Loucy (cell line): Measurements from ENCODE around the gene RALGPS2.

ENCODE experiments used
- H2AFZ ChIP-seq: fragments of 200-600 bp; sonication (generic); 2 replicates; pipeline ENCODE4 v1.6.0; 2016; ENCODE audit warnings: antibody characterized with exemption, mild to moderate bottlenecking, low read length, moderate library complexity
- H3F3A ChIP-seq: fragments of 200-600 bp; 2 replicates; pipeline ENCODE4 v1.6.0; 2016; ENCODE audit warnings: antibody characterized with exemption, low read depth, mild to moderate bottlenecking
- H3K27me3 ChIP-seq: fragments of 200-600 bp; sonication (generic); 2 replicates; pipeline ENCODE4 v1.6.1; 2014; ENCODE audit warnings: low read length, mild to moderate bottlenecking; ENCODE audit not compliant: insufficient read depth, poor library complexity, severe bottlenecking
- H3K36me3 ChIP-seq: fragments of 200-600 bp; sonication (generic); 2 replicates; pipeline ENCODE4 v1.6.1; 2016; ENCODE audit warnings: low read length; ENCODE audit not compliant: insufficient read depth
- H3K4me1 ChIP-seq: fragments of 200-600 bp; sonication (generic); 2 replicates; pipeline ENCODE4 v1.5.1; 2014; ENCODE audit warnings: low read length, mild to moderate bottlenecking; ENCODE audit not compliant: insufficient read depth, poor library complexity, severe bottlenecking
- H3K4me2 ChIP-seq: fragments of 200-600 bp; sonication (generic); 2 replicates; pipeline ENCODE4 v1.6.0; 2014; ENCODE audit warnings: antibody characterized with exemption, low read length, low read depth, mild to moderate bottlenecking; ENCODE audit not compliant: poor library complexity, severe bottlenecking
- H3K4me3 ChIP-seq: fragments of 200-600 bp; sonication (generic); 2 replicates; pipeline ENCODE4 v1.5.1; 2014; ENCODE audit warnings: low read length, mild to moderate bottlenecking, mixed read lengths; ENCODE audit not compliant: poor library complexity, severe bottlenecking
- H3K79me2 ChIP-seq: fragments of 200-600 bp; sonication (generic); 2 replicates; pipeline ENCODE4 v1.6.1; 2014; ENCODE audit warnings: low read length; ENCODE audit not compliant: insufficient read depth
- H3K9ac ChIP-seq: fragments of 200-600 bp; sonication (generic); 2 replicates; pipeline ENCODE4 v1.6.0; 2014; ENCODE audit warnings: mild to moderate bottlenecking, low read depth, low read length, moderate library complexity; ENCODE audit not compliant: poor library complexity, severe bottlenecking
- H3K9me2 ChIP-seq: fragments of 200-600 bp; sonication (generic); replicated peaks from 2 replicates; pipeline ENCODE4 v1.6.1; 2016; ENCODE audit warnings: low read depth, low read length, mixed read lengths
- H3K9me3 ChIP-seq: fragments of 200-600 bp; sonication (generic); 2 replicates; pipeline ENCODE4 v1.6.1; 2014; ENCODE audit warnings: mild to moderate bottlenecking, antibody characterized with exemption, low read length, low read depth; ENCODE audit not compliant: insufficient read depth
- H4K20me1 ChIP-seq: fragments of 200-600 bp; sonication (generic); 2 replicates; pipeline ENCODE4 v1.6.0; 2014; ENCODE audit warnings: antibody characterized with exemption, low read length, mild to moderate bottlenecking; ENCODE audit not compliant: insufficient read depth, poor library complexity, severe bottlenecking
- CTCF ChIP-seq: fragments of 200-600 bp; sonication (generic); conservative IDR thresholded peaks from 2 replicates; pipeline ENCODE4 v1.5.1; 2014; ENCODE audit warnings: mild to moderate bottlenecking, antibody characterized with exemption, low read length
- EZH2phosphoT487 ChIP-seq: fragments of 200-600 bp; IDR thresholded peaks from 2 replicates; pipeline ENCODE4 v1.6.1; 2018; ENCODE audit warnings: antibody characterized with exemption, mild to moderate bottlenecking, moderate library complexity, borderline replicate concordance

The RALGPS2 gene

DNA sequence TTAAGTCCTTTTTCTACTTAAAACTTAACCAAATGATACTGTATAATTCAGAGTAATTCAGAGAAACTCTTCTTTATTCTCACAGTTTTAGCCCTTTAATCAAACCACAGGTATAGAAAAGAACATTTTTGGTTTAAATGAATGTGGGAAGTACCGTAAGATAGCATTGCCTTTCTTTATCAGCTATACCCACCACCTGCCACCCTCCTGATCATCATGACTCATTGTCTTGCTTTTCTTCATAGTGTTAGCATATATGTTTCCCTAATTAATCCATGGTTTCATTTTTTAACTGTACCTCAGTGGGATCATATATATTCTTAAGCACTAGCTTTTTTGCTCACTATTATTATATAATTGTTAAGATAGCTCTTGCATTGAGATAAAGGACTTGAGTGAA, 173.4 kb downstream of the RALGPS2 start:
- Histone ChIP-seq H3K9me2 (no peaks in the 10 kb centered on the region), H3K27me3 (no peaks in the 10 kb centered on the region), H3K4me3 (no peak overlapping the region), H3K36me3 (0 out of 2 replicates have a peak, but pooled peaks cover 9% of the 10 kb centered on the region), H3F3A (no peaks in the 10 kb centered on the region), H3K4me1 (no peaks in the 10 kb centered on the region), H3K4me2 (no peak overlapping the region), H3K79me2 (no peaks in the 10 kb centered on the region), H2AFZ (no peak overlapping the region), H4K20me1 (no peaks in the 10 kb centered on the region), H3K9me3 (no peaks in the 10 kb centered on the region), H3K9ac (no peak overlapping the region)
- TF ChIP-seq EZH2phosphoT487: no peak
- no peak for TF ChIP-seq CTCF

DNA sequence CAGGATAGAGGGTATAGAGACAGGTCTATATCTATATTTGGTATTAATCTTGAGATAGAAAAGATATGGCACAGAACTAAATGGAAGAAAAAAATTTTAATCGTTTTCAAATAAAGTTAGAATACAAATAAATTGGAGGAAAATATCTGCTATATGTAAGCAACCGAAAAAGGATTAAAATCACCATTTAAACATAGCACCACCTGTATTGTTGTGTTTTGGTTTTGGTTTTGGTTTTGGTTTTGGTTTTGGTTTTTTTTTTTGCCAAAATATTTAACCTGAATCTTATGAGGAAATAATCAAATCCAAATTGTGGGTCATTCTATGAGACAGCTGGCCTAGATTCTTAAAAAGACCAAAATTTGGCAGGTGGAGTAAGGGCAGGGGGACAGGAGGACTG, 174.4 kb downstream of the RALGPS2 start:
- H3K9ac ChIP-seq: no peak overlapping the region
- no peak overlapping the region for H3K4me2 ChIP-seq
- no peaks in the 10 kb centered on the region for H3F3A ChIP-seq
- H3K9me3 ChIP-seq: no peaks in the 10 kb centered on the region
- H3K79me2 ChIP-seq: no peaks in the 10 kb centered on the region
- 0 out of 2 replicates have a peak, but pooled peaks cover 5% of the 10 kb centered on the region for H3K36me3 ChIP-seq
- no peaks in the 10 kb centered on the region for H3K9me2 ChIP-seq
- no peaks in the 10 kb centered on the region for H3K4me1 ChIP-seq
- H2AFZ ChIP-seq: no peak overlapping the region
- no peaks in the 10 kb centered on the region for H3K27me3 ChIP-seq
- no peak for TF ChIP-seq EZH2phosphoT487
- TF ChIP-seq CTCF: no peak
- H4K20me1 ChIP-seq: no peaks in the 10 kb centered on the region
- H3K4me3 ChIP-seq: no peak overlapping the region

DNA sequence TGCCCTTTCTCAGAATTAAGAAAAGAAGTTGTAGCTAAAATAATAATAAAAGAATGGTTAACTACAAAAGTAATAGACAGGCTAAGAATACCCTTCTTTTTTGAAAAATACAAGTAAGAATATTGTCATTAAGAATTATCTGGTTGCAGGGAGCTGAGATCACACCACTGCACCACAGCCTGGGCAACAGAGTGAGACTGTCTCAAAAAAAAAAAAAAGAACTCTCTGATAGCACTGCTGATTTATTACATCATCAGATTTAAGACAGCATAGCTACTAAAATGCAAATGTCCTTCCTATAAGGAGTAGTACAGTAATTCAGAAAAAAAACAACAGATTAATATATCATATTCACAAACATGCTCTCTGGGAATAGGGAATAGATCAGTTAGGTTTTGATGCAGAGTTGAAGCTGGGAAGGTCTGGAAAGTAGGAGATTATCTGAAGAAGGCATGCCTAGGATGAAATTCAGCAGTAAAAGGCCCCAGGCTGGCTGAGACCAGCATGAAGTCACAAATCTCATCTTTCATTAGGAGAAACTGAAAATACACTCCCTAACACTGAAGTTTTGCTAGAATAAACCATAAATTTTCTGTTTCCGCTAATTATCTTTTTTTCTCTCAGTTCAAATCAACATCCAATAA, 176.6 kb downstream of the RALGPS2 start:
- H3K79me2 ChIP-seq: no peaks in the 10 kb centered on the region
- H3K36me3 ChIP-seq: no peaks in the 10 kb centered on the region
- H3K4me3 ChIP-seq: no peak overlapping the region
- H3F3A ChIP-seq: no peaks in the 10 kb centered on the region
- no peaks in the 10 kb centered on the region for H3K9me3 ChIP-seq
- no peaks in the 10 kb centered on the region for H4K20me1 ChIP-seq
- no peak overlapping the region for H3K4me2 ChIP-seq
- H3K9me2 ChIP-seq: no peaks in the 10 kb centered on the region
- H3K9ac ChIP-seq: no peak overlapping the region
- H3K4me1 ChIP-seq: no peaks in the 10 kb centered on the region
- H3K27me3 ChIP-seq: no peaks in the 10 kb centered on the region
- no peak for TF ChIP-seq EZH2phosphoT487
- TF ChIP-seq CTCF: no peak
- no peak overlapping the region for H2AFZ ChIP-seq
